ENCODE measurements around the gene MYO1H. TPM values are rescaled to one million over a fixed set of nuclear protein-coding genes. Genes with fewer than 3 reads are reported as not detected.
"Not testable (repeated sequence)": the region's sequence is repeated elsewhere in the genome, so short reads cannot be mapped to it uniquely, and the experiment has no call there.

Gene MYO1H
- total and polyA plus RNA-seq, 4 experiments from 2014 or later: not detected

GRCh38 chr12:109421355-109422087 lies 73.8 kb downstream of the MYO1H start:
- Histone ChIP-seq H3K36me3 (ENCODE audit: insufficient read depth, low read length) (no peaks in the 10 kb centered on the region), H3K27ac (ENCODE audit: low read depth, low read length) (no peak overlapping the region), H3K9me3 (ENCODE audit: control insufficient read depth in 1 of 2, low read length in 2 of 2) (no peaks in the 10 kb centered on the region), H3K4me1 (ENCODE audit: insufficient read depth, low read length) (no peaks in the 10 kb centered on the region), H3K27me3 (ENCODE audit: insufficient read depth, low read length) (no peaks in the 10 kb centered on the region), H3K4me3 (ENCODE audit: low read length in 2 of 2) (no peak overlapping the region)
- ChIA-PET CTCF (ENCODE audit: partially characterized antibody) (interaction anchor here (1.0 to 2.4 kb wide), 3 partner anchors 9 to 11 kb away, joined by 3 to 12 read pairs (median 7); no protein-coding TSS in a partner anchor), POLR2A (ENCODE audit: partially characterized antibody) (no interaction called here)
- no peak for DNase-seq
- Mint-ChIP-seq H3K9me3 (peaks cover 0 to 4% (median 0%) of the 10 kb centered on the region in 8 donors), H3K36me3 (no peaks in the 10 kb centered on the region), H3K27me3 (peaks cover 17 to 24% of the 10 kb centered on the region in 2 donors), H3K4me1 (no peaks in the 10 kb centered on the region), H3K4me3 (no peak overlapping the region), H3K27ac (no peak overlapping the region)
- intact Hi-C loops (cut with micrococcal nuclease): no loop called here

- H3K4me1 ChIP-seq (ENCODE audit: insufficient read depth, low read length): no peaks in the 10 kb centered on the region
- Mint-ChIP-seq H3K27ac (no peak overlapping the region), H3K36me3 (no peaks in the 10 kb centered on the region), H3K4me1 (no peaks in the 10 kb centered on the region), H3K4me3 (no peak overlapping the region), H3K27me3 (peaks cover 17 to 25% of the 10 kb centered on the region in 2 donors), H3K9me3 (peaks cover 0 to 4% (median 0%) of the 10 kb centered on the region in 8 donors)
- no peaks in the 10 kb centered on the region for H3K9me3 ChIP-seq (ENCODE audit: control insufficient read depth in 1 of 2, low read length in 2 of 2)
- no peak overlapping the region for H3K4me3 ChIP-seq (ENCODE audit: low read length in 2 of 2)
- intact Hi-C loops (cut with micrococcal nuclease): no loop called here
- no peak overlapping the region for H3K27ac ChIP-seq (ENCODE audit: low read depth, low read length)
- ChIA-PET POLR2A (ENCODE audit: partially characterized antibody) (no interaction called here), CTCF (ENCODE audit: partially characterized antibody) (interaction anchor here (1.5 to 2.4 kb wide), 3 partner anchors 8 to 353 kb away, joined by 3 to 12 read pairs (median 7); no protein-coding TSS in a partner anchor)
- H3K27me3 ChIP-seq (ENCODE audit: insufficient read depth, low read length): no peaks in the 10 kb centered on the region
- DNase-seq: no peak
- no peaks in the 10 kb centered on the region for H3K36me3 ChIP-seq (ENCODE audit: insufficient read depth, low read length)
Measured at GRCh38 chr12:109422251-109422650, 74.6 kb downstream of the MYO1H start.

- CTCF ChIA-PET (ENCODE audit: partially characterized antibody): interaction anchor here (1.5 to 2.4 kb wide), 2 partner anchors 10 to 351 kb away, joined by 3 to 12 read pairs; no protein-coding TSS in a partner anchor
- H3K36me3 ChIP-seq (ENCODE audit: insufficient read depth, low read length): no peaks in the 10 kb centered on the region
- H3K4me3 ChIP-seq (ENCODE audit: low read length in 2 of 2): no peak overlapping the region
- H3K9me3 ChIP-seq (ENCODE audit: control insufficient read depth in 1 of 2, low read length in 2 of 2): no peaks in the 10 kb centered on the region
- H3K27me3 Mint-ChIP-seq: peaks cover 18 to 23% of the 10 kb centered on the region in 2 donors
- no peaks in the 10 kb centered on the region for H3K27me3 ChIP-seq (ENCODE audit: insufficient read depth, low read length)
- no peak overlapping the region for H3K27ac Mint-ChIP-seq
- H3K36me3 Mint-ChIP-seq: no peaks in the 10 kb centered on the region
- no peak overlapping the region for H3K27ac ChIP-seq (ENCODE audit: low read depth, low read length)
- POLR2A ChIA-PET (ENCODE audit: partially characterized antibody): no interaction called here
- no peak overlapping the region for H3K4me3 Mint-ChIP-seq
- peaks cover 0 to 4% (median 0%) of the 10 kb centered on the region in 8 donors for H3K9me3 Mint-ChIP-seq
- no peak for DNase-seq
- H3K4me1 Mint-ChIP-seq: no peaks in the 10 kb centered on the region
- intact Hi-C loops (cut with micrococcal nuclease): no loop called here
- no peaks in the 10 kb centered on the region for H3K4me1 ChIP-seq (ENCODE audit: insufficient read depth, low read length)
Measured at GRCh38 chr12:109423392-109423791, 75.7 kb downstream of the MYO1H start.

GRCh38 chr12:109428037-109428629 lies 80.4 kb downstream of the MYO1H start:
- ChIA-PET CTCF (ENCODE audit: partially characterized antibody) (interaction anchor here (0.7 to 2.7 kb wide), 20 partner anchors 9 to 370 kb away, joined by 3 to 15 read pairs (median 4); partner anchors contain the start of genes KCTD10 and UBE3B), POLR2A (ENCODE audit: partially characterized antibody) (no interaction called here)
- no peak overlapping the region for H3K4me3 ChIP-seq (ENCODE audit: low read length in 2 of 2)
- Mint-ChIP-seq H3K27ac (no peak overlapping the region), H3K4me3 (no peak overlapping the region), H3K27me3 (peaks cover 8 to 11% of the 10 kb centered on the region in 2 donors), H3K9me3 (peaks cover 0 to 4% (median 0%) of the 10 kb centered on the region in 8 donors), H3K36me3 (no peaks in the 10 kb centered on the region), H3K4me1 (peaks cover 2 to 7% (median 6%) of the 10 kb centered on the region in 4 donors)
- H3K27ac ChIP-seq (ENCODE audit: low read depth, low read length): no peak overlapping the region
- peak; percentile 57 to 70 (median 64) for DNase-seq
- no peaks in the 10 kb centered on the region for H3K27me3 ChIP-seq (ENCODE audit: insufficient read depth, low read length)
- H3K9me3 ChIP-seq (ENCODE audit: control insufficient read depth in 1 of 2, low read length in 2 of 2): no peaks in the 10 kb centered on the region
- H3K36me3 ChIP-seq (ENCODE audit: insufficient read depth, low read length): no peaks in the 10 kb centered on the region
- intact Hi-C loops (cut with micrococcal nuclease): loop anchor here (1.0 kb wide), 1 partner anchor 347 kb away; no protein-coding TSS in a partner anchor
- H3K4me1 ChIP-seq (ENCODE audit: insufficient read depth, low read length): peaks cover 4% of the 10 kb centered on the region

GRCh38 chr12:109428804-109429203 lies 81.1 kb downstream of the MYO1H start:
- DNase-seq; H3K27ac Mint-ChIP-seq; H3K36me3 Mint-ChIP-seq; H3K4me3 ChIP-seq (ENCODE audit: low read length in 2 of 2); H3K27me3 Mint-ChIP-seq; H3K27ac ChIP-seq (ENCODE audit: low read depth, low read length); H3K4me1 ChIP-seq (ENCODE audit: insufficient read depth, low read length); H3K27me3 ChIP-seq (ENCODE audit: insufficient read depth, low read length); H3K36me3 ChIP-seq (ENCODE audit: insufficient read depth, low read length); POLR2A ChIA-PET (ENCODE audit: partially characterized antibody); H3K4me3 Mint-ChIP-seq; H3K9me3 ChIP-seq (ENCODE audit: control insufficient read depth in 1 of 2, low read length in 2 of 2); H3K9me3 Mint-ChIP-seq: not testable (repeated sequence)
- CTCF ChIA-PET (ENCODE audit: partially characterized antibody): interaction anchor here (0.7 to 2.7 kb wide), 9 partner anchors 8 to 371 kb away, joined by 3 to 15 read pairs (median 4); no protein-coding TSS in a partner anchor
- peaks cover 4 to 13% (median 9%) of the 10 kb centered on the region in 4 donors for H3K4me1 Mint-ChIP-seq
- intact Hi-C loops (cut with micrococcal nuclease): loop anchor here (1.0 kb wide), 1 partner anchor 346 kb away; no protein-coding TSS in a partner anchor

- POLR2A ChIA-PET (ENCODE audit: partially characterized antibody): no interaction called here
- peaks cover 6% of the 10 kb centered on the region for H3K4me1 ChIP-seq (ENCODE audit: insufficient read depth, low read length)
- CTCF ChIA-PET (ENCODE audit: partially characterized antibody): interaction anchor here (0.8 to 3.6 kb wide), 7 partner anchors 9 to 347 kb away, joined by 3 to 28 read pairs (median 3); no protein-coding TSS in a partner anchor
- H3K9me3 ChIP-seq (ENCODE audit: control insufficient read depth in 1 of 2, low read length in 2 of 2): no peaks in the 10 kb centered on the region
- Mint-ChIP-seq H3K36me3 (no peaks in the 10 kb centered on the region), H3K9me3 (peaks cover 0 to 4% (median 0%) of the 10 kb centered on the region in 8 donors), H3K27ac (no peak overlapping the region), H3K4me3 (no peak overlapping the region), H3K4me1 (peaks cover 4 to 13% (median 9%) of the 10 kb centered on the region in 4 donors), H3K27me3 (peaks cover 4% of the 10 kb centered on the region in 2 donors)
- H3K27ac ChIP-seq (ENCODE audit: low read depth, low read length): no peak overlapping the region
- no peaks in the 10 kb centered on the region for H3K27me3 ChIP-seq (ENCODE audit: insufficient read depth, low read length)
- H3K4me3 ChIP-seq (ENCODE audit: low read length in 2 of 2): no peak overlapping the region
- no peak for DNase-seq
- intact Hi-C loops (cut with micrococcal nuclease): loop anchor here (5.0 kb wide), 1 partner anchor 47 kb away; the partner anchor contains the start of genes KCTD10 and UBE3B
- H3K36me3 ChIP-seq (ENCODE audit: insufficient read depth, low read length): no peaks in the 10 kb centered on the region
Measured at GRCh38 chr12:109430244-109430643, 82.5 kb downstream of the MYO1H start.

GRCh38 chr12:109432431-109432830 lies 84.7 kb downstream of the MYO1H start:
- peaks cover 0 to 3% of the 10 kb centered on the region in 2 donors for H3K27me3 Mint-ChIP-seq
- no peaks in the 10 kb centered on the region for H3K27me3 ChIP-seq (ENCODE audit: insufficient read depth, low read length)
- H3K4me3 Mint-ChIP-seq: peak overlapping the region in 3 of 8 donors; percentile 51 to 69 (median 64)
- H3K4me1 Mint-ChIP-seq: peaks cover 4 to 13% (median 9%) of the 10 kb centered on the region in 4 donors
- peaks cover 6% of the 10 kb centered on the region for H3K4me1 ChIP-seq (ENCODE audit: insufficient read depth, low read length)
- POLR2A ChIA-PET (ENCODE audit: partially characterized antibody): interaction anchor here (0.6 kb wide), 1 partner anchor 276 kb away, joined by 5 read pairs; no protein-coding TSS in a partner anchor
- intact Hi-C loops (cut with micrococcal nuclease): loop anchor here (1.0 to 5.0 kb wide), 3 partner anchors 45 to 448 kb away; partner anchors contain the start of genes GLTP, KCTD10 and UBE3B
- H3K36me3 Mint-ChIP-seq: no peaks in the 10 kb centered on the region
- peaks cover 0 to 4% (median 0%) of the 10 kb centered on the region in 8 donors for H3K9me3 Mint-ChIP-seq
- H3K9me3 ChIP-seq (ENCODE audit: control insufficient read depth in 1 of 2, low read length in 2 of 2): no peaks in the 10 kb centered on the region
- H3K27ac ChIP-seq (ENCODE audit: low read depth, low read length): no peak overlapping the region
- H3K27ac Mint-ChIP-seq: peak overlapping the region in 3 of 7 donors; percentile 9 to 88 (median 26)
- CTCF ChIA-PET (ENCODE audit: partially characterized antibody): interaction anchor here (0.7 to 3.6 kb wide), 16 partner anchors 10 to 346 kb away, joined by 3 to 28 read pairs (median 4); partner anchors contain the start of genes KCTD10 and UBE3B
- no peaks in the 10 kb centered on the region for H3K36me3 ChIP-seq (ENCODE audit: insufficient read depth, low read length)
- no peak for DNase-seq
- H3K4me3 ChIP-seq (ENCODE audit: low read length in 2 of 2): no peak overlapping the region
